Endothelial cell of umbilical vein (primary cell): ENCODE results near the gene TSPAN10.

Experiments used
- CTCF ChIP-seq, 2 donors: IDR thresholded peaks; 1 replicate in 1 of 2; 2 replicates in 1 of 2; pipeline ENCODE4 v1.5.1; 2011; ENCODE audit warnings: low read length in 2 of 2, mild to moderate bottlenecking in 2 of 2, moderate library complexity in 2 of 2, control low read depth in 1 of 2, inconsistent platforms in 1 of 2, low read depth in 1 of 2; ENCODE audit not compliant: insufficient read depth in 1 of 2; ENCODE audit errors: extremely low read depth in 1 of 2
- EZH2 ChIP-seq: IDR thresholded peaks from 2 replicates; pipeline ENCODE4 v1.6.1; 2012; ENCODE audit warnings: borderline replicate concordance, low read depth, mild to moderate bottlenecking, moderate library complexity, low read length, inconsistent platforms; ENCODE audit not compliant: severe bottlenecking
- POLR2A ChIP-seq: IDR thresholded peaks from 2 replicates; pipeline ENCODE4 v1.6.1; 2012; ENCODE audit warnings: low read depth, mild to moderate bottlenecking, control low read depth, low read length
- POLR2AphosphoS5 ChIP-seq: IDR thresholded peaks from 2 replicates; pipeline ENCODE4 v1.6.1; 2012; ENCODE audit warnings: low read depth, mild to moderate bottlenecking, control low read depth, low read length, moderate library complexity; ENCODE audit not compliant: insufficient read depth

- no peak for TF ChIP-seq CTCF (IDR thresholded peaks at IDR 0.05; ENCODE audit: extremely low read depth in 1 of 2, insufficient read depth in 1 of 2, low read depth in 1 of 2, low read length in 2 of 2)
- TF ChIP-seq POLR2A: no peak
- TF ChIP-seq POLR2AphosphoS5: no peak
- TF ChIP-seq EZH2: no peak
These were observed 58.2 kb downstream of the TSPAN10 start for GRCh38 chr17:81695211-81695610.
